ENCODE results near the gene AMFR.

AMFR gene

DNA sequence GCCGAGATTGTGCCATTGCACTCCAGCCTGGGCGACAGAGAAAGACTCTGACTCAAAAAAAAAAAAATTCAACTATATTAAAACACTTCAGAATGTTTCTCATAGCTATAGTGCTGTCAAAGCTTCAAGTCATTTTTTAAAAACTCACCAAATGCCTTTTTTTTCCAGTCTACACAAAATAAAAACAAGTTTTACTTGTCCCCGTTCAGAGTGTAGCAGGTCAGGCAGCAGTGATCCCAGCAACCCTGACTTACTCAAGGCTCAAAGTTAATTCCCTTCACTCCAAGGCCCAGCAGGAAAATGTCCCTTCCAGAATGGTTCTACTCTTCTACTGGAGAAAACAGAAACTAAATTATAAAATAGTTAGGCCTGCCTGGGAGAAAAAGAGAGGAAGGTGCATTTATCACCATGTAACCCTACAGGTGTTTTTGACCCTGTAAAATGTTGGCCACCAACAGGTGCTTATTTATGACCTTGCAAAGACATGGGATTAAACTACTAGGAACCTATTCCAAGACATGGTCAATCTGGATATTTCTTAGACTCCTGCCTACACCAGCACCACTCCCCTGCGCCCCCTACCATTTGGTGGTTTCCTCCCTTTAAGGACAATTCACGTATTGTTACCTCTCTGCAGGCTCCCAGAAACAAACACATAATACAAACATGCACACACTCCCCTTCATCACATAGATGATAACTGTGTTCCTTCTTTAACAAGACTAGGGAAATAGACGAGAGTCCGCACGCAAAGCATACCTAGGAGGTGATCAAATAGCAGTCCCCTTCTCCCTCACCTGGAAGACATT is 5.4 kb downstream of the AMFR start:
- Histone ChIP-seq H3K79me2 (ENCODE audit: insufficient read depth, low read length) (peaks cover 93% of the 10 kb centered on the region), H2AFZ (ENCODE audit: low read length) (no peak overlapping the region), H3K27me3 (ENCODE audit: insufficient read depth, low read length) (no peaks in the 10 kb centered on the region), H3K9me2 (ENCODE audit: low read depth, low read length) (no peaks in the 10 kb centered on the region), H4K20me1 (ENCODE audit: insufficient read depth, low read length) (no peaks in the 10 kb centered on the region), H3K4me3 (ENCODE audit: low read depth, low read length, poor library complexity, severe bottlenecking) (no peak overlapping the region), H3K9me3 (ENCODE audit: low read length) (no peaks in the 10 kb centered on the region), H3F3A (ENCODE audit: insufficient read depth, low read length) (no peaks in the 10 kb centered on the region), H3K4me1 (ENCODE audit: insufficient read depth, low read length, severe bottlenecking) (peaks cover 59% of the 10 kb centered on the region), H3K27ac (ENCODE audit: low read depth, low read length, poor library complexity, severe bottlenecking) (peak overlapping the region; percentile 90), H3K4me2 (ENCODE audit: low read length) (no peak overlapping the region), H3K36me3 (ENCODE audit: insufficient read depth, low read length) (no peaks in the 10 kb centered on the region), H3K9ac (ENCODE audit: low read length) (no peak overlapping the region; the same call in 1 of the 2 replicates)
- no peak for TF ChIP-seq EZH2 (IDR thresholded peaks at IDR 0.05; ENCODE audit: borderline replicate concordance, low read length)
- TF ChIP-seq, protein P1, sequence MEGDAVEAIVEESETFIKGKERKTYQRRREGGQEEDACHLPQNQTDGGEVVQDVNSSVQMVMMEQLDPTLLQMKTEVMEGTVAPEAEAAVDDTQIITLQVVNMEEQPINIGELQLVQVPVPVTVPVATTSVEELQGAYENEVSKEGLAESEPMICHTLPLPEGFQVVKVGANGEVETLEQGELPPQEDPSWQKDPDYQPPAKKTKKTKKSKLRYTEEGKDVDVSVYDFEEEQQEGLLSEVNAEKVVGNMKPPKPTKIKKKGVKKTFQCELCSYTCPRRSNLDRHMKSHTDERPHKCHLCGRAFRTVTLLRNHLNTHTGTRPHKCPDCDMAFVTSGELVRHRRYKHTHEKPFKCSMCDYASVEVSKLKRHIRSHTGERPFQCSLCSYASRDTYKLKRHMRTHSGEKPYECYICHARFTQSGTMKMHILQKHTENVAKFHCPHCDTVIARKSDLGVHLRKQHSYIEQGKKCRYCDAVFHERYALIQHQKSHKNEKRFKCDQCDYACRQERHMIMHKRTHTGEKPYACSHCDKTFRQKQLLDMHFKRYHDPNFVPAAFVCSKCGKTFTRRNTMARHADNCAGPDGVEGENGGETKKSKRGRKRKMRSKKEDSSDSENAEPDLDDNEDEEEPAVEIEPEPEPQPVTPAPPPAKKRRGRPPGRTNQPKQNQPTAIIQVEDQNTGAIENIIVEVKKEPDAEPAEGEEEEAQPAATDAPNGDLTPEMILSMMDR (IDR thresholded peaks at IDR 0.05; ENCODE audit: low read length): peak; percentile 21; the same call in 1 of the 2 replicates

GRCh38 chr16:56417138-56417537 is 8.2 kb downstream of the AMFR start:
- no peaks in the 10 kb centered on the region for H3K9me2 ChIP-seq (ENCODE audit: low read depth, low read length)
- peaks cover 76% of the 10 kb centered on the region for H3K79me2 ChIP-seq (ENCODE audit: insufficient read depth, low read length)
- H3F3A ChIP-seq (ENCODE audit: insufficient read depth, low read length): no peaks in the 10 kb centered on the region
- H3K9me3 ChIP-seq (ENCODE audit: low read length): no peaks in the 10 kb centered on the region
- no peak overlapping the region for H3K27ac ChIP-seq (ENCODE audit: low read depth, low read length, poor library complexity, severe bottlenecking)
- H4K20me1 ChIP-seq (ENCODE audit: insufficient read depth, low read length): no peaks in the 10 kb centered on the region
- H3K4me1 ChIP-seq (ENCODE audit: insufficient read depth, low read length, severe bottlenecking): peaks cover 42% of the 10 kb centered on the region
- H3K27me3 ChIP-seq (ENCODE audit: insufficient read depth, low read length): no peaks in the 10 kb centered on the region
- no peak overlapping the region for H3K4me3 ChIP-seq (ENCODE audit: low read depth, low read length, poor library complexity, severe bottlenecking)
- no peak overlapping the region for H3K9ac ChIP-seq (ENCODE audit: low read length)
- TF ChIP-seq, protein P1 (IDR thresholded peaks at IDR 0.05; ENCODE audit: low read length): no peak
- no peak for TF ChIP-seq EZH2 (IDR thresholded peaks at IDR 0.05; ENCODE audit: borderline replicate concordance, low read length)
- H3K4me2 ChIP-seq (ENCODE audit: low read length): no peak overlapping the region
- peaks cover 24% of the 10 kb centered on the region for H3K36me3 ChIP-seq (ENCODE audit: insufficient read depth, low read length)
- no peak overlapping the region for H2AFZ ChIP-seq (ENCODE audit: low read length)

- H3K4me3 ChIP-seq (ENCODE audit: low read depth, low read length, poor library complexity, severe bottlenecking): no peak overlapping the region
- H3K9me3 ChIP-seq (ENCODE audit: low read length): no peaks in the 10 kb centered on the region
- H3K27me3 ChIP-seq (ENCODE audit: insufficient read depth, low read length): no peaks in the 10 kb centered on the region
- no peak overlapping the region for H2AFZ ChIP-seq (ENCODE audit: low read length)
- H3K4me2 ChIP-seq (ENCODE audit: low read length): peak overlapping the region; percentile 44; the same call in 1 of the 2 replicates
- H3K9ac ChIP-seq (ENCODE audit: low read length): no peak overlapping the region
- H3K9me2 ChIP-seq (ENCODE audit: low read depth, low read length): no peaks in the 10 kb centered on the region
- H3K27ac ChIP-seq (ENCODE audit: low read depth, low read length, poor library complexity, severe bottlenecking): peak overlapping the region; percentile 41
- peaks cover 29% of the 10 kb centered on the region for H3K4me1 ChIP-seq (ENCODE audit: insufficient read depth, low read length, severe bottlenecking)
- no peaks in the 10 kb centered on the region for H4K20me1 ChIP-seq (ENCODE audit: insufficient read depth, low read length)
- no peak for TF ChIP-seq EZH2 (IDR thresholded peaks at IDR 0.05; ENCODE audit: borderline replicate concordance, low read length)
- TF ChIP-seq, protein P1 (IDR thresholded peaks at IDR 0.05; ENCODE audit: low read length): no peak
- H3K36me3 ChIP-seq (ENCODE audit: insufficient read depth, low read length): peaks cover 35% of the 10 kb centered on the region
- no peaks in the 10 kb centered on the region for H3F3A ChIP-seq (ENCODE audit: insufficient read depth, low read length)
- H3K79me2 ChIP-seq (ENCODE audit: insufficient read depth, low read length): peaks cover 63% of the 10 kb centered on the region
Measured at GRCh38 chr16:56415875-56416274, 9.5 kb downstream of the AMFR start.
